Esophagus squamous epithelium (tissue), 5 donors: ENCODE data around the gene ZFYVE26. TPM values are rescaled to one million over a fixed set of nuclear protein-coding genes. Genes with fewer than 3 reads are reported as not detected.

Experiments
- DNase-seq: peaks from one replicate; lab custom pipeline; 2025; lab: John Stamatoyannopoulos, UW
- H3K27ac ChIP-seq, 4 donors: fragments of 200-600 bp; sonication (generic); one replicate each; pipeline ENCODE4 v1.5.1; 2016 to 2019; ENCODE audit warnings: mild to moderate bottlenecking in 1 of 4
- H3K27me3 ChIP-seq, 4 donors: fragments of 200-600 bp; sonication (generic); 1 replicate in 3 of 4; 2 replicates in 1 of 4; pipeline versions ENCODE4 v1.5.1 to v1.6.0; 2017 to 2021; ENCODE audit warnings: antibody characterized with exemption in 1 of 4
- H3K36me3 ChIP-seq, 3 donors: fragments of 200-600 bp; sonication (generic); one replicate each; pipeline ENCODE4 v1.5.1; 2016 to 2019
- H3K4me1 ChIP-seq, 3 donors: fragments of 200-600 bp; sonication (generic); one replicate each; pipeline ENCODE4 v1.5.1; 2017 to 2019
- H3K4me3 ChIP-seq, 4 donors: fragments of 200-600 bp; sonication (generic); 1 replicate in 3 of 4; 2 replicates in 1 of 4; pipeline ENCODE4 v1.5.1; 2016 to 2019; ENCODE audit warnings: mild to moderate bottlenecking in 2 of 4, moderate library complexity in 1 of 4
- H3K9me3 ChIP-seq, 3 donors: fragments of 200-600 bp; sonication (generic); one replicate each; pipeline ENCODE4 v1.5.1; 2016 to 2019
- POLR2A ChIP-seq, 4 donors: fragments of 450-650 bp; IDR thresholded peaks; one replicate each; pipeline ENCODE4 v1.6.1; 2017; ENCODE audit warnings: antibody characterized with exemption in 4 of 4, mild to moderate bottlenecking in 4 of 4, moderate library complexity in 3 of 4
- WGBS, 2 donors: methylation state at CpG; one replicate each; pipeline ENCODE4 v1.1.5; 2018; 5-methylcytosine and 5-hydroxymethylcytosine counted together
- intact Hi-C: fragments of 100-400 bp; cut with DNase I; formaldehyde crosslinking; loops from one replicate; pipeline ENCODE4 v1.15.0; 2022
- total RNA-seq, 4 donors: library from RNA; depleted of rRNA; stranded (reverse); fragments of >200 nt; gene quantifications; one replicate each; pipeline ENCODE4 v1.1.0, GENCODE V29; 2016
- TF ChIP-seq, protein P1 (sequence below), 6 experiments: fragments of 450-650 bp in 4 of 6; fragments of 200-600 bp in 2 of 6; sonication (generic) in 2 of 6; IDR thresholded peaks; one replicate each; pipeline ENCODE4 v1.5.1; 2016 to 2019; ENCODE audit warnings: antibody characterized with exemption in 6 of 6, mild to moderate bottlenecking in 4 of 6, moderate library complexity in 4 of 6
- donor health status: DM: yes; HTN: yes; CAD: no.

Gene ZFYVE26
- total RNA-seq, 4 donors from 2014 or later: 11.8 to 22.3 (median 16.6) TPM

- no peak overlapping the region for H3K27ac ChIP-seq
- no peak for TF ChIP-seq POLR2A (IDR thresholded peaks at IDR 0.05)
- TF ChIP-seq, protein P1, sequence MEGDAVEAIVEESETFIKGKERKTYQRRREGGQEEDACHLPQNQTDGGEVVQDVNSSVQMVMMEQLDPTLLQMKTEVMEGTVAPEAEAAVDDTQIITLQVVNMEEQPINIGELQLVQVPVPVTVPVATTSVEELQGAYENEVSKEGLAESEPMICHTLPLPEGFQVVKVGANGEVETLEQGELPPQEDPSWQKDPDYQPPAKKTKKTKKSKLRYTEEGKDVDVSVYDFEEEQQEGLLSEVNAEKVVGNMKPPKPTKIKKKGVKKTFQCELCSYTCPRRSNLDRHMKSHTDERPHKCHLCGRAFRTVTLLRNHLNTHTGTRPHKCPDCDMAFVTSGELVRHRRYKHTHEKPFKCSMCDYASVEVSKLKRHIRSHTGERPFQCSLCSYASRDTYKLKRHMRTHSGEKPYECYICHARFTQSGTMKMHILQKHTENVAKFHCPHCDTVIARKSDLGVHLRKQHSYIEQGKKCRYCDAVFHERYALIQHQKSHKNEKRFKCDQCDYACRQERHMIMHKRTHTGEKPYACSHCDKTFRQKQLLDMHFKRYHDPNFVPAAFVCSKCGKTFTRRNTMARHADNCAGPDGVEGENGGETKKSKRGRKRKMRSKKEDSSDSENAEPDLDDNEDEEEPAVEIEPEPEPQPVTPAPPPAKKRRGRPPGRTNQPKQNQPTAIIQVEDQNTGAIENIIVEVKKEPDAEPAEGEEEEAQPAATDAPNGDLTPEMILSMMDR (IDR thresholded peaks at IDR 0.05): no peak
- DNase-seq: no peak
- no peaks in the 10 kb centered on the region for H3K27me3 ChIP-seq
- no peak overlapping the region for H3K4me3 ChIP-seq
- intact Hi-C loops: no loop called here
- no peaks in the 10 kb centered on the region for H3K4me1 ChIP-seq
- 91 to 97% methylated on average over 5 to 9 of the region's 17 CpGs for WGBS, 2 donors
- no peaks in the 10 kb centered on the region for H3K36me3 ChIP-seq
- H3K9me3 ChIP-seq: no peaks in the 10 kb centered on the region
Observed at GRCh38 chr14:67846029-67846610, 29.7 kb upstream of the ZFYVE26 start.

GRCh38 chr14:67837011-67837624 is 20.7 kb upstream of the ZFYVE26 start:
- 9 to 18% methylated on average over 2 of the region's 2 CpGs for WGBS, 2 donors

GRCh38 chr14:67835596-67835995 is 19.2 kb upstream of the ZFYVE26 start:
- TF ChIP-seq, protein P1 (IDR thresholded peaks at IDR 0.05): no peak
- no peak for TF ChIP-seq POLR2A (IDR thresholded peaks at IDR 0.05)
- no peaks in the 10 kb centered on the region for H3K27me3 ChIP-seq

More at GRCh38 chr14:67837011-67837624, 20.7 kb upstream of the ZFYVE26 start:
- H3K36me3 ChIP-seq: no peaks in the 10 kb centered on the region
- no peaks in the 10 kb centered on the region for H3K27me3 ChIP-seq
- TF ChIP-seq, protein P1 (IDR thresholded peaks at IDR 0.05): peak; percentile 40 to 85 (median 70)
- TF ChIP-seq POLR2A (IDR thresholded peaks at IDR 0.05): no peak
- H3K9me3 ChIP-seq: no peaks in the 10 kb centered on the region
- H3K4me3 ChIP-seq: no peak overlapping the region
- no peaks in the 10 kb centered on the region for H3K4me1 ChIP-seq
- no peak overlapping the region for H3K27ac ChIP-seq
- DNase-seq: no peak
- intact Hi-C loops: no loop called here

DNA sequence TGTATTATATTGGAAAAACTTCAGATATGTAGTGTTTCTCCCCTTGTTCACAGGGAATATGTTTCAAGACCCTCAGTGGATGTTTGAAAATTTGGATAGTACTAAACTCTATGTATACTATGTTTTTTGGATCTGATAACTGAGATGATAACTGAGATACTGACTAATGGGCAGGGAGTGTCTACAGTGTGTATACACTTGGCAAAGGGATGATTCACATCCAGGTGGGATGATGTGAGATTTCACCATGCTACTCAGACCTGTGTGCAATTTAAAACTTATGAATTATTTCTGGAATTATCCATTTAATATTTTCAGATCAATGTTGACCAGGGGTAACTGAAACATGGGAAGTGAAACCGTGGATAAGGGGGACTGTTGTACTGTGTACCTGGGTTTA is 17.0 kb upstream of the ZFYVE26 start:
- no peak for DNase-seq
- Histone ChIP-seq H3K27me3 (no peaks in the 10 kb centered on the region), H3K27ac (no peak overlapping the region), H3K4me1 (no peaks in the 10 kb centered on the region), H3K9me3 (no peaks in the 10 kb centered on the region), H3K36me3 (no peaks in the 10 kb centered on the region), H3K4me3 (no peak overlapping the region)
- intact Hi-C loops: no loop called here
- 81 to 86% methylated on average over 1 of the region's 1 CpG for WGBS, 2 donors
- TF ChIP-seq, protein P1 (IDR thresholded peaks at IDR 0.05): no peak
- TF ChIP-seq POLR2A (IDR thresholded peaks at IDR 0.05): no peak

More at GRCh38 chr14:67835596-67835995, 19.2 kb upstream of the ZFYVE26 start:
- H3K9me3 ChIP-seq: no peaks in the 10 kb centered on the region
- H3K4me3 ChIP-seq: no peak overlapping the region
- no peak overlapping the region for H3K27ac ChIP-seq
- H3K36me3 ChIP-seq: no peaks in the 10 kb centered on the region
- no peak for DNase-seq
- intact Hi-C loops: no loop called here
- H3K4me1 ChIP-seq: no peaks in the 10 kb centered on the region

GRCh38 chr14:67831113-67831512 is 14.7 kb upstream of the ZFYVE26 start:
- Histone ChIP-seq H3K4me3 (no peak overlapping the region), H3K27ac (no peak overlapping the region), H3K9me3 (no peaks in the 10 kb centered on the region), H3K36me3 (peaks cover 0 to 15% (median 0%) of the 10 kb centered on the region in 3 donors), H3K27me3 (no peaks in the 10 kb centered on the region), H3K4me1 (no peaks in the 10 kb centered on the region)
- 90 to 96% methylated on average over 8 of the region's 8 CpGs for WGBS, 2 donors
- intact Hi-C loops: no loop called here
- TF ChIP-seq, protein P1 (IDR thresholded peaks at IDR 0.05): no peak
- TF ChIP-seq POLR2A (IDR thresholded peaks at IDR 0.05): no peak
- DNase-seq: no peak
